SH-SY5Y (cell line): ENCODE results near the gene ADGRL2.

Experiments used
- GATA2 ChIP-seq: IDR thresholded peaks from 2 replicates; pipeline ENCODE4 v1.6.1; 2011; ENCODE audit warnings: mild to moderate bottlenecking, low read depth, low read length
- GATA3 ChIP-seq: IDR thresholded peaks from 2 replicates; pipeline ENCODE4 v1.6.1; 2011; ENCODE audit warnings: low read depth, mild to moderate bottlenecking, low read length, moderate library complexity

GRCh38 chr1:81808760-81809159 lies 8.0 kb downstream of the ADGRL2 start:
- TF ChIP-seq GATA2 (0 out of 2 replicates have a peak, but pooled peaks have one; percentile 51), GATA3 (no peak)
